Large intestine (tissue), 12 donors: ENCODE results near the gene H2AZ2. TPM values are rescaled to one million over a fixed set of nuclear protein-coding genes. Genes with fewer than 3 reads are reported as not detected.

ENCODE experiments used
- DNase-seq, 2 donors: peaks; one replicate each; pipeline versions ENCODE4 v3.0.0 to v3.0.0-alpha.2; 2013
- H3K27ac ChIP-seq: one replicate; pipeline ENCODE4 v1.5.1; 2013; ENCODE audit warnings: low read length
- H3K27me3 ChIP-seq: 2 replicates; pipeline ENCODE4 v1.6.1; 2013; ENCODE audit warnings: low read length; ENCODE audit not compliant: control insufficient read depth, insufficient read depth
- H3K36me3 ChIP-seq: 2 replicates; pipeline ENCODE4 v1.6.1; 2013; ENCODE audit warnings: low read length; ENCODE audit not compliant: control insufficient read depth, insufficient read depth
- H3K4me1 ChIP-seq: one replicate; pipeline ENCODE4 v1.6.1; 2013; ENCODE audit warnings: low read length; ENCODE audit not compliant: control insufficient read depth, insufficient read depth
- H3K4me3 ChIP-seq: one replicate; pipeline ENCODE4 v1.5.1; 2013; ENCODE audit warnings: low read length
- H3K9me3 ChIP-seq: one replicate; pipeline ENCODE4 v1.6.1; 2013; ENCODE audit warnings: mild to moderate bottlenecking, low read depth, low read length, moderate library complexity; ENCODE audit not compliant: control insufficient read depth
- WGBS: methylation state at CpG from one replicate; pipeline ENCODE4 v1.1.5; 2013; ENCODE audit warnings: low lambda C conversion rate; ENCODE audit not compliant: insufficient coverage; 5-methylcytosine and 5-hydroxymethylcytosine counted together
- long read RNA-seq, 11 donors: transcript quantifications; one replicate each; lab custom pipeline, GENCODE V29; 2026
- polyA plus RNA-seq: library from polyadenylated mRNA; unstranded; fragments of 120-200 nt; gene quantifications from one replicate; pipeline ENCODE4 v1.2.1, GENCODE V29; 2013

Gene H2AZ2
- polyA plus RNA-seq, result 161 TPM
- long read RNA-seq, donor 1, transcript H2AFV-202 (5 exons, 752 nt), result major isoform, 28 of 42 reads
- long read RNA-seq, donor 1, partial matches to known transcripts, result 7 of 42 reads
- long read RNA-seq, donor 1, other reads (novel, unspliced or antisense), result 0 of 42 reads
- long read RNA-seq, donor 2, transcript H2AFV-202 (5 exons, 752 nt), result major isoform, 63 of 166 reads
- long read RNA-seq, donor 2, transcript H2AFV-207 (4 exons, 1,041 nt), result minor isoform, 6 of 166 reads
- long read RNA-seq, donor 2, transcript H2AFV-205 (4 exons, 628 nt), result minor isoform, 5 of 166 reads
- long read RNA-seq, donor 2, partial matches to known transcripts, result 86 of 166 reads
- long read RNA-seq, donor 2, other reads (novel, unspliced or antisense), result 0 of 166 reads
- long read RNA-seq, donor 3, transcript H2AFV-202 (5 exons, 752 nt), result major isoform, 91 of 235 reads
- long read RNA-seq, donor 3, transcript H2AFV-204 (4 exons, 687 nt), result minor isoform, 5 of 235 reads
- long read RNA-seq, donor 3, transcript H2AFV-207 (4 exons, 1,041 nt), result minor isoform, 6 of 235 reads
- long read RNA-seq, donor 3, transcript H2AFV-205 (4 exons, 628 nt), result minor isoform, 7 of 235 reads
- long read RNA-seq, donor 3, partial matches to known transcripts, result 117 of 235 reads
- long read RNA-seq, donor 3, other reads (novel, unspliced or antisense), result 6 of 235 reads
- long read RNA-seq, donor 4, transcript H2AFV-202 (5 exons, 752 nt), result major isoform, 5 of 6 reads
- long read RNA-seq, donor 4, partial matches to known transcripts, result 0 of 6 reads
- long read RNA-seq, donor 4, other reads (novel, unspliced or antisense), result 0 of 6 reads
- long read RNA-seq, donor 5, transcript H2AFV-202 (5 exons, 752 nt), result major isoform, 41 of 55 reads
- long read RNA-seq, donor 5, partial matches to known transcripts, result 7 of 55 reads
- long read RNA-seq, donor 5, other reads (novel, unspliced or antisense), result 0 of 55 reads
- long read RNA-seq, donor 6, transcript H2AFV-202 (5 exons, 752 nt), result major isoform, 58 of 91 reads
- long read RNA-seq, donor 6, partial matches to known transcripts, result 25 of 91 reads
- long read RNA-seq, donor 6, other reads (novel, unspliced or antisense), result 0 of 91 reads
- long read RNA-seq, donor 7, transcript H2AFV-202 (5 exons, 752 nt), result major isoform, 37 of 58 reads
- long read RNA-seq, donor 7, partial matches to known transcripts, result 16 of 58 reads
- long read RNA-seq, donor 7, other reads (novel, unspliced or antisense), result 0 of 58 reads
- long read RNA-seq, donor 8, transcript H2AFV-202 (5 exons, 752 nt), result major isoform, 89 of 149 reads
- long read RNA-seq, donor 8, transcript H2AFV-207 (4 exons, 1,041 nt), result minor isoform, 6 of 149 reads
- long read RNA-seq, donor 8, partial matches to known transcripts, result 44 of 149 reads
- long read RNA-seq, donor 8, other reads (novel, unspliced or antisense), result 0 of 149 reads
- long read RNA-seq, donor 9, transcript H2AFV-202 (5 exons, 752 nt), result major isoform, 42 of 70 reads
- long read RNA-seq, donor 9, partial matches to known transcripts, result 18 of 70 reads
- long read RNA-seq, donor 9, other reads (novel, unspliced or antisense), result 0 of 70 reads
- long read RNA-seq, donor 10, transcript H2AFV-204 (4 exons, 687 nt), result minor isoform, 7 of 136 reads
- long read RNA-seq, donor 10, transcript H2AFV-202 (5 exons, 752 nt), result major isoform, 67 of 136 reads
- long read RNA-seq, donor 10, partial matches to known transcripts, result 56 of 136 reads
- long read RNA-seq, donor 10, other reads (novel, unspliced or antisense), result 0 of 136 reads
- long read RNA-seq, donor 11, transcript H2AFV-202 (5 exons, 752 nt), result major isoform, 46 of 98 reads
- long read RNA-seq, donor 11, partial matches to known transcripts, result 43 of 98 reads
- long read RNA-seq, donor 11, other reads (novel, unspliced or antisense), result 0 of 98 reads

DNA sequence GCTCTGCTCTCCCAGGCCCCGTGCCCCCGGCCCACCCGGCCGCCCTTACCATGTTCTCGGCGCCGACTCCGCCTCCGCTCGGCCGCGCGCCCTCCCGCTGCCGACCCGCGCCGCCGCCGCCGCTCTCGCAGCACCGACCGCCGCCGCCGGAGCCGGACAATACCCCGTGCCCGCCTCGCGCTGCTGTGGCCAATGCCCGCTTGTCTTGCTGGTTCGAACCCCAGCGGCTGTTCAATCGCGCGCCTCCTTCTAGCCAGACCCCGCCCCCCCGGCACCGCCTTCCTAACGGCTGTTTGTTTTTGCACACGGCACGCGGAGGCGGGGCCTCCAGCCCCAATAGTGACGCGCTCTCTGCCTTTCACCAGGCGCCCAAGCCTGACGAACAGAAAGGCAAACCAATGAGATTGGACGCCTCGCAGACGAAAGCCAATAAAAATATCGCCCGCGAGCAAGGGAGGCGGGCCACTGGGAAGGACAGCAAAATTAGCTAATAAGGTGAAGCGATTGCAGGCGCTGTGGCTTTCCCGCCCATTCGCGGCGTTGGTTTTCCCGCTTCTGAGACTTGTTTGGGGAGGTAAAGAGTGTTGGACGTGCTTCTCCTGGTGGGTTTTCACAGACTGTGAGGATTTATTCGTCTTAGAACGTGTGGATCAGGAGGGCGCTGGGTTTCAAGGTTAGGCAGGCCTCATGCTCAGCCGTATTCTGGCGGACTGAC, at the start of gene H2AZ2:
Gene H2AZ2 (minus strand): TSS at position 168 of the 715 bp plus-strand sequence. CDS start 116 bp downstream, at position 52.
- DNase-seq, result peak; percentile 100
- no peaks in the 10 kb centered on the region for H3K4me1 ChIP-seq

DNA sequence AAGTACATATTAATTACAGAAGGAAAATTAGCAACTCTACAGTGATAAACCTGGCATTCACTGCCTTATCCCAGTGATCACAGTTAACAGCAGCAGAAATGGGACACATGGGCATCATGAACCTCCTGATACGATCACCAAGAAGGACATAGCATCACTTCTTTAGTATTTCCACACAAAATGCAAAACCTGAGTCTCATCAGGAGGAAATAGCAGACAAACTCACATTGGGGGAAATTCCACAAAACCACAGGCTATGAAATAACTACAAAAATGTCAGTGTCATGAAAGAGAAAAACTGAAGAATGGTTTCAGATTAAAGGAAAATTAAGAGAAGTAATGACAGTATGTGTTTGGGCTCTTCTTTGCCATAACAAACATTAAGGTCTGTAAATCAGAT, 49.4 kb upstream of the H2AZ2 start:
- Histone ChIP-seq H3K4me3 (no peak overlapping the region), H3K4me1 (no peaks in the 10 kb centered on the region), H3K27me3 (no peaks in the 10 kb centered on the region), H3K9me3 (no peaks in the 10 kb centered on the region), H3K36me3 (no peaks in the 10 kb centered on the region), H3K27ac (no peak overlapping the region)
- no CpG with 5 or more reads among the region's 1 CpG for WGBS
- no peak for DNase-seq

More for the DNA sequence above, at the start of gene H2AZ2:
- Histone ChIP-seq H3K27ac (peak within 1 kb of the TSS; percentile 87), H3K36me3 (no peaks in the 10 kb centered on the region), H3K9me3 (no peaks in the 10 kb centered on the region), H3K27me3 (no peaks in the 10 kb centered on the region), H3K4me3 (peak within 1 kb of the TSS; percentile 65)
- no CpG with 5 or more reads among the region's 70 CpGs for WGBS

DNA sequence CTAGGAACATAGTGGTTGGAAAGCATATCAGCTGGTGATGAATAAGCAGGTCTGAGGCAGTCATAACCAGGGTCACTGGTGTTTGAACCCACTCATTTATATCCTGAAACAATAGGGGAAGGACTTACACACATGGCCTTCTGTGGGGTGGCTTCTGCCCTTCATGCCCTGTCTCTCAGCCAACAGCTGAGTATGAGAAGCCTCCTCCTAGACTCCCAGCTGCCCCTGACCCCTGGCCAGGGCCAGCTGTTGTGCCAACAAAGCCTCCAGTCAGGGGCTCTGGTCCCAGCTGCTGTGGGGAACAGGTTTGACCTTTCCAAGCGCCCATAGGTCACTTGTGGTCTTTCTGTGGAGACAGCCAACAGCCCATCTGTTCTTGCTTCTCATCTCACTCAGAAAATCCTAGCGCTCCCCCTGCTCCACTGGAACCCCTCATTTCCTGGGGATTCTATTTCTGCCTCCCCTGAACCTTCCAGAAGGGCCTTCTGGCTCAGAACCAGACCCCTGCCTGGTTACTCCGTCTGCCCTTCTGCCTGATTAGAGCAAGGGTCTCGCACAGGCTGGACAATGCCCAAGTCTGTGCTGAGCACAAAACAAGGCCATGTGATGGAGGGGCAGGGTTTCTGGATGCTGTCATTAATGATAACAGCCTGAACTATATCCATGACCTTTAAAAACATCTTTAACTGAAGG, 47.1 kb upstream of the H2AZ2 start:
- WGBS, result no CpG with 5 or more reads among the region's 4 CpGs
- no peaks in the 10 kb centered on the region for H3K27me3 ChIP-seq
- no peaks in the 10 kb centered on the region for H3K9me3 ChIP-seq
- no peak overlapping the region for H3K27ac ChIP-seq
- no peaks in the 10 kb centered on the region for H3K4me1 ChIP-seq
- H3K4me3 ChIP-seq, result no peak overlapping the region
- no peaks in the 10 kb centered on the region for H3K36me3 ChIP-seq
- no peak for DNase-seq

DNA sequence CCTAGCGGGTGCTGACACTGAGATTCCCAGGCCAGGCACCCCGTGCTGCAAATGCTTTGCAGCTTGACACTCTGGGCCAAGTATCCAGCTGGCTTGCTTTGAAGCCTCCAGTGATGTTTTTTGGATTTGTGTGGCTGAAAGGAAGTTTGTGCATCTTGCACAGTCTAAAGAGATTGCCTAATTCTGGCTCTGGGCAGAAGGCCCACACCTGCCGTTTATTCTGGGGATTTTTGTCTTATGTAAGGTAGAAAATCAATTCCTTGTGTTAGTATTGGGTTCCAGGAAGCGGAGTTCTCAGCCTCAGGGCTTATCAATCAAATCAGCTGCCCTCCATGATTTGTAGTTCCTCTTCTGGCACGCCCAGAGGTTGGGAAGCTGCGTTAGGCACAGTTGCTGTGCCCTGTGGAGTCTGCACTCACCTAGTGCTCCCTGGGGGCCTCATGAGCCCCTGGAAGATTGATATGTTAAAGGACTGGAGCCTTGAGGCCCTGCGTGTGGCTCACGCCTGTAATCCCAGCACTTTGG, 45.9 kb upstream of the H2AZ2 start:
- Histone ChIP-seq H3K4me3 (no peak overlapping the region), H3K9me3 (no peaks in the 10 kb centered on the region), H3K27me3 (no peaks in the 10 kb centered on the region), H3K36me3 (no peaks in the 10 kb centered on the region), H3K4me1 (no peaks in the 10 kb centered on the region), H3K27ac (no peak overlapping the region)
- no peak for DNase-seq
- WGBS, result no CpG with 5 or more reads among the region's 8 CpGs

DNA sequence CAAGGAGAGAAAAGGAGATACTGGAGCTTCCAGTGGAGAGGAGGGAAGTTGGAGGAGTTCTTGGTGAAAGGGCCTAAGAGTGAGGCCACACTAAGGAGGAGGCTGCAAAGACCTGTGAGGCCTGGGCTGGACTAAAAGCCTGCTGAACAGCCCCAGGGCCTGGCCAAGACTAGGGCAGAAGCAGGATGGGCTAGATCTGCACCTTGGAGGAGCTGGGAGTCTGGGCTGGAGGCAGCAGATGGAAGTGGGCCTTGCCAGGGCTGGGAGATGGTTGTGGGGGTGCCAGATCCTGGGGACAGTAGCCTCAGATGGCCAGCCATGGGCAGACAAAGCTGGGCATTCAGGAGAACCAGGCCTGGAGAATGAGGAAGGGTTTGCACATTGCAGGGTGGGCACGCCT, 43.9 kb upstream of the H2AZ2 start:
- Histone ChIP-seq H3K4me3 (no peak overlapping the region), H3K4me1 (no peaks in the 10 kb centered on the region), H3K36me3 (no peaks in the 10 kb centered on the region), H3K27me3 (no peaks in the 10 kb centered on the region), H3K27ac (no peak overlapping the region), H3K9me3 (no peaks in the 10 kb centered on the region)
- no peak for DNase-seq
- WGBS, result no CpG with 5 or more reads among the region's 1 CpG

DNA sequence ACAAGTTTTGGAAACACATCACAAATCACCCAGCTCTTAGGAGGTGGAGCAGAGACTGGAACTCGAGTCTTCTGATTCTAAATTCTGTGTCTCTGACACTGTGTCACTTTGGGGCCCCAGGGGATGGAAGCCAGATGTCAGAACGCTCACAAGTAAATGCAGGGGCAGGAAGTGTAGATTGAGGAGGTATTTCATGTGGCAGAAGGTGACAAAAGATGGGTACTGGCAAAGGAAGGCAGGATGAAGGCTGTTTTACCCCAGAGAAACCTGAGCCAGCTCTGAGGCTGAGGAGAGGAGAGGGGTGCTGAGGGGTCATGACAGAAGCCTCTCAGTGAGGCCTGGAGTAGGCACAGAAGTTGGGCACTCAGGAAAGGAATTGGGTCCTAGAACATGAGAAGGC, 43.5 kb upstream of the H2AZ2 start:
- no peaks in the 10 kb centered on the region for H3K36me3 ChIP-seq
- no peaks in the 10 kb centered on the region for H3K27me3 ChIP-seq
- DNase-seq, result no peak
- no peaks in the 10 kb centered on the region for H3K9me3 ChIP-seq
- H3K4me1 ChIP-seq, result no peaks in the 10 kb centered on the region
- no peak overlapping the region for H3K4me3 ChIP-seq
- H3K27ac ChIP-seq, result no peak overlapping the region
- no CpG with 5 or more reads among the region's 2 CpGs for WGBS

DNA sequence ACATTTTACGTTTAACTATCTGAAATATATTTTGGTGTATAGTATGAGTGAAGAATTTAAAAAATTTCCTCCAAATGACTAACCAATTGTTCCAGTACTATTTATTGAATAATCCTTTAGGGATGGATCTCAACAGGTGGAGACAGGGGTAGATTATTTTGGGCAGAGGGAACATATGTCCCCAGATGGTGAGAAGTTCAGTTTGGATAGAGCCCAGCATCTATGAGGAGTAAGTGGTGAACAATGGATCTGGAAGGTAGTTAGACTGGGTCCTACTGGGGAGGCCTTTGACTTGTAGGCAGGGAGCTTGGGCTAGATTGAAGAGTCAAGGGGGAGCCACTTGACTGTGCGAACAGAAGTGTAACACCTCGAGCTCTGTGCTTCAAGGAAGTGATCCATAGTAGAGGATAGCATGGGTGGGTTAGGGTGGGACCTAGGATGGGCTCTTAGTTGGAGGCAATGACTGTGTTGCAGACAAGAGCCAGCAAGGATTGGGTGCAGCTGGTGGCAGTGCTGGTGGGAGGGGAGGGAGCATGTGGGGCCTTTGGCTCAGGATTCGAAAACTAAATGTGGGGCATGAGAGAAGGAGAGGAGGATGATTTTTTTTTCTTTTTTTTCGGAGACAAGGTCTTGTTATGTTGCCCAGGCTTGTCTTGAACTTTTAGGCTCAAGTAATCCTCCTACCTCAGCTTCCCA, 41.3 kb upstream of the H2AZ2 start:
- H3K36me3 ChIP-seq, result no peaks in the 10 kb centered on the region
- H3K27me3 ChIP-seq, result no peaks in the 10 kb centered on the region
- H3K4me3 ChIP-seq, result no peak overlapping the region
- H3K4me1 ChIP-seq, result peaks cover 6% of the 10 kb centered on the region
- no peak overlapping the region for H3K27ac ChIP-seq
- peaks cover 4% of the 10 kb centered on the region for H3K9me3 ChIP-seq
- DNase-seq, result no peak
- 100% methylated on average over 1 of the region's 5 CpGs for WGBS

- Histone ChIP-seq H3K4me3 (no peak overlapping the region), H3K9me3 (peaks cover 7% of the 10 kb centered on the region), H3K27me3 (no peaks in the 10 kb centered on the region), H3K4me1 (peaks cover 16% of the 10 kb centered on the region), H3K36me3 (peaks cover 4% of the 10 kb centered on the region), H3K27ac (no peak overlapping the region)
- WGBS, result no CpG with 5 or more reads among the region's 6 CpGs
- no peak for DNase-seq
These were observed 39.4 kb upstream of the H2AZ2 start for GRCh38 chr7:44887293-44887692.
